Ecto neural progenitor cell (in vitro differentiated cells): ENCODE measurements around the gene CDH4.

Source experiments
- DNase-seq: peaks from one replicate; pipeline ENCODE4 v3.0.0-alpha.2; 2018; ENCODE audit warnings: low spot score

CDH4 gene

GRCh38 chr20:61736001-61736635, 484.1 kb downstream of the CDH4 start:
- no peak for DNase-seq

DNA sequence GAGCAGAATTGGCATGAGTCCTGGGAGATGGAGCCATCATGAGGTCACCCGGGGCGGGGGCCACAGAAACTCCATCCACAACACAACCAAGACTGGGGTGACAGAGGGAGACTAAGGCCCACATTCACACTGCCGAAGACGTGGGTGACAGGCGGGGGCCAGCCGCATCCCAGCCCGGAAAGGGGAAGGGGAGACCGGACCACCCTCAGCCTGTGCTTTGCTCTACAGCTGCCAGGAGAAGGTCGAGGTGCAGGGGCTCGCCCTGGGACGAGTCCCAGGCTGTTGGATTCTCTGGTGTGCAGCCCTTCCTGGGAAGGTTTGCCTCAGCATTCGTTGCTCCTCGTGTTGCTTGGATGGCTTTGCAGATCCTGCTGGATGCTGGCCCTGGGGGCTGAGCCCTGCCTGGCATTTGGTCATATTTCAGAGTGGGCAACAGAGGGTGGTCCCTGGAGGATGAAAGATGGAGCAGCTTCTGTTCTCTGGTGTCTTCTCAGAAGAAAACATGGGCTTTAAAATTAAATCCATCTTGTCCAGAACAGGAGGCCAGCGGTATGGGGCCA, 484.8 kb downstream of the CDH4 start:
- no peak for DNase-seq

- DNase-seq = no peak
Observed at GRCh38 chr20:61737346-61737745, 485.3 kb downstream of the CDH4 start.

DNA sequence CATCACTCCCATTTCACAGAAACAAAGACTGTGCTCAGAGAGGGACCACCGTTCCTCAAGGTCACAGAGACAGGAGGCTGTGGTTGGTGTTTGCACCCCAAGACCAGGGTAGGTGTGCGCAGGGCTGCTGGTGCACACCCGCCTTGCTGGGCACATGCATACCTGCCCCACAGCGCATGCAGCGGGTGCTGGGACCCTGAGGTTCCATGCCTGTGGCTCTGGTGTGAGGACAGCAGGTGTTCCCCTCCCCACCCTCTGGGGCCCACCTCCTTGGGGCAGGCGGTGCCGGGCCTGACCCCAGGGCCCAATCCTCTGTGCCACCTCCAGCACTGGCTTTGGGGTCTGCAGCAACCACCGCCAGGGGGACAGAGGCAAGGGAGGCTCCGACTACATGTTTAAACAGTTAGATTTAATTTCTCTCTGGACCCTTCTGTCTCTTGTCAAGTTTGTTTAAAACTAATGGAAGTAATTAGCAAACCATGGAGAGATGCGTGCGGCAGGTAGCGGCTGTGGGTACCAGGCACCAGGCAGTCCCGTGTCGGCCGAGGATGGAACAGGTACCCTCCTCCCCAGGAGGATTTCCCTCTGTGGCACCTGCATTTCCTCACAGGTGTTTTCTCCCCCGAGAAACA, 485.9 kb downstream of the CDH4 start:
- no peak for DNase-seq

- no peak for DNase-seq
Observed at GRCh38 chr20:61738601-61739069, 486.6 kb downstream of the CDH4 start.

- no peak for DNase-seq
Observed at GRCh38 chr20:61739086-61739831, 487.2 kb downstream of the CDH4 start.

GRCh38 chr20:61739832-61740118, 487.7 kb downstream of the CDH4 start:
- DNase-seq = no peak

GRCh38 chr20:61742097-61742825, 490.2 kb downstream of the CDH4 start:
- no peak for DNase-seq

DNA sequence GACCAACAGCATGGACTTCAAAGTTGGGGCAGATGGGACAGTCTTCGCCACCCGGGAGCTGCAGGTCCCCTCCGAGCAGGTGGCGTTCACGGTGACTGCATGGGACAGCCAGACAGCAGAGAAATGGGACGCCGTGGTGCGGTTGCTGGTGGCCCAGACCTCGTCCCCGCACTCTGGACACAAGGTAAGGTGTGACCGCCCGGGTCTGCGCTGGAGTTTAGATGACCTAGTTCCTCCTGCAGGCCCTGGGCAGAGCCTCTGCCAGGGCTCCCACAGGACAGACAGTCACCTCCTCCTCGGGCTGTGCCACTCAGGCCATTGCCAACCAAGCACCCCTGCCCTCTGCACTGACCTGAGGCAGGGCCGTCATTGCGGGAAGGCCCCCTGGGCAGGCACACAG, 491.5 kb downstream of the CDH4 start:
- no peak for DNase-seq

DNA sequence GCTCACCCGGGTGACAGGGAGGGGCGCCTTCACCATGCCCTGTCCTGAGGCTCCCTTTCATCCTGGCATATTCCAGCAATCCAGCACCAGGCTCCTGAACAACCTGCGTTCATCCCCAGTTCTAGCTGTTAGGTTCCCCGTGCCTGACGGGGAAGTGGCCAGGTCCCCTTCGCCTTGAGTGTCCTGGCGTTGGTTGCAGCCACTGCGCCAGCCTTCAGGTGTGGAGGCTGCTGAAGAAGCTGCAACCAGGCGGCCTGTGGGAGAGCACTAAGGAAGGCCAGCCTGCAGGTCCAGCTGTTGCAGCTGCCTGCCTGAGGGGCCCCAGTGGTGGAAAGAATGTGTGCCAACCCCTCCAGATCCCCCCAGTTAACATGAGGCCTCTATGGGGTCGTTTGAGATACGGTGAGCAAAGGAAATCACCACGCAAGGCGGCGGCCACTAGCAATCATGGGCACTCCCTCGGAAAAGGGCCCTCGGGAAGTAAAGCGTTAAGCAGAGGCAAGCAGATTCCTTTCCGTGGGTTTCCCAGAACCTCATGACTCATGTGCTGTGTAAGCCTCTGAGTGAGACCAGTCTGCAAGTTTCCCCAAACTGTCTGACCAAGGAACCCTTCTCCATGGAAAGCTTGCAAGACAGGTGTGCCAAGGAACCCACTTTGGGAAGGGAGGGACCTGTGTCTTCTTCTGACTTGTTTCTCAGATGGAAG, 492.8 kb downstream of the CDH4 start:
- DNase-seq = no peak

DNA sequence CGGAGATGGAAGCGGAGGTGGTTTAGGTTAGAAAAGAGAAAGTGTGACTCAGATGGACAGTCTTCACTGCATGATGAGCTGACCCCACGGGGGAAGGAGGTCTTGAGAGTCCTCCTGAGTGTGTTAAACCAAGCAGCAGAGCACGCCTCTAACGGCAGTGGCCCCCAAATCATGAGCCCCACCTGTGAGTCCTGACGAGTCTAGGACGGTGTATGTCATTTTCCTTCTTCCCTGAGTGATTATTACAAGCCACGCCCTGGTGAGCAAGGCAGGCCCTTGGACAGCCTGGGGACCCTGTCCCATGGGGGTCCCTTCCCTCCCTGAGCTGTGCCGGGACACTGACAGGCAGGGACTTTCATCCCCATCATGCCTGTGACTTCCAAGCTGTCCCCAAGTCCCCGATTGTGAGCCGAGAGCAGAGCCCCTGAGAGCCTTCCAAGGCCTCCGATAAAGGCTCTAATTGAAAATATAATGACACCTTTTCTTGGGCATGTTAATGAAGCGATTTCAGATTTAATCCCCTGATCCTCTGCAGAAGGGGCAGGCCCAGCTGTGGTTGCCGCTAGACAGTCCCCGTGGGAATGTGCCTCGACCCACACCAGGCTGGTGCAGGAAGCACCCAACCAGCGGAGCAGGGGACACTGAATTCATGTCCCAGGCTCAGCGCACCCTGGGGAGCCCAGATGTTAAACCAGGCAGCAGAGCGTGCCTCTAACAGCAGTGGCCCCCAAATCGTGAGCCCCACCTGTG, 493.5 kb downstream of the CDH4 start:
- no peak for DNase-seq

GRCh38 chr20:61746147-61746646, 494.1 kb downstream of the CDH4 start:
- no peak for DNase-seq

GRCh38 chr20:61746781-61747180, 494.7 kb downstream of the CDH4 start:
- DNase-seq = no peak

- DNase-seq = no peak
Observed at GRCh38 chr20:61748376-61748775, 496.3 kb downstream of the CDH4 start.

- no peak for DNase-seq
Observed at GRCh38 chr20:61749406-61750075, 497.5 kb downstream of the CDH4 start.

DNA sequence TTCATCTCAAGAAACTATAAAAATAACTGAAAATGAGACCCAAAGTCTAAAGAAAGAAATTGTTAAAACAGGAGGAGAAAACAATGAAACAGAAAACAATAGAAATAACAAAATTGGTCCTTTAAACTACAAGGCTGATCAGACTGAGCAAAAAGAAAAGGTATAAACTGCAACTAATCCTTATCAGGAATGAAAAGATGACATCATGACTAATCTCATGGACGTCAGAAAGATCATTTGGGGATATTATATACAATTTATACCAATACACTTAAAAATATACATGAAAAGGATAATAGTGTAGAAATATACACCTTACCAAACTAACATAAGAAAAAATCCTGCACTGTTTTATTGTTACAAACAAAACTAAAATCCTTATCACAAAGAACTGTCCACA, 498.0 kb downstream of the CDH4 start:
- no peak for DNase-seq

- DNase-seq = no peak
Observed at GRCh38 chr20:61752576-61752975, 500.5 kb downstream of the CDH4 start.

- DNase-seq = no peak
Observed at GRCh38 chr20:61753316-61753942, 501.4 kb downstream of the CDH4 start.

DNA sequence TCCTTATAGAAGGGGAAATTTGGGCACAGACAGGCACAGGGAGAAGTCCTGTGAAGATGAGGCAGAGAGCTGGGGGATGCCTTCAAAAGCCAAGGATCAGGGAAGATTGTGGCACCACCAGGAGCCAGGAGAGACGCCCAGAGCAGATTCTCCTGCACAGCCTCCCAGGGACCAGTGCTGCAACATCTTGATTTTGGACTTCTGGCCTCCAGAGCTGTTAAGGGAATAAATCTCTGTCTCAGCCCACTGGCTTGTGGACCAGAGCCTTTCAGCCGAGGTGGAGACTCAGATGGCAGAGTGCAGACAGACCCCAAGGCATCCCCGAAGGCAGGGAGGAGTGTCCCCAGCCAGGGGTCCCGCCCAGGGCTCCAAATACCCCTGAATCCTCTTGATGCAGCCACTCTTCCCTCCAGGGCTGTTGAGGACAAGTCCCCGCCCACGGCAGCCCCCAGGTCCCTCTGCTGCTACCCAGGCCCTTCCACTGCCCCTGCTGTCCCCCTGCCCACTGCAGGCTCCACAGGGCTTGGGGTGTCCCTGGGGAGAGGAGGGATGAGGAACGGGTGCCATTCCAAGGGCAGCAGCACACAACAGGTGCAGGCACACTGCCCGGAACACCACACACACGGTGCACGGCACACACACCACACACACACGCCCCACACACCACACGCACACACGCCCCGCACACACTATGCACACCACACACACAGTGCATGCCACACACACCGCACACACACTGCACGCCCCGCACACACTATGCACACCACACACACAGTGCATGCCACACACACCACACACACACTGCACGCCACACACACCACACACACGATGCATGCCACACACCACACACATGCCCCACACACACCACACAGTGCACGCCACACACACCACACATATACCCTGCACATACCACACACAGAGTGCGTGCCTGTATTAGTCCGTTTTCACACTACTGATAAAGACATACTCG, 502.2 kb downstream of the CDH4 start:
- DNase-seq = no peak
